Fibroblast of upper back skin (primary cell): ENCODE results near the gene SRPK2.
"Not testable (repeated sequence)": the region's sequence is repeated elsewhere in the genome, so short reads cannot be mapped to it uniquely, and the experiment has no call there.

Source experiments
- DNase-seq: peaks from one replicate; pipeline ENCODE4 v3.0.0-alpha.2; 2013

Gene SRPK2

GRCh38 chr7:105369944-105370343 is 18.8 kb downstream of the SRPK2 start:
- no peak for DNase-seq

GRCh38 chr7:105367458-105367857 is 21.3 kb downstream of the SRPK2 start:
- DNase-seq, result no peak

- no peak for DNase-seq
These were observed 22.9 kb downstream of the SRPK2 start for GRCh38 chr7:105365541-105366534.

DNA sequence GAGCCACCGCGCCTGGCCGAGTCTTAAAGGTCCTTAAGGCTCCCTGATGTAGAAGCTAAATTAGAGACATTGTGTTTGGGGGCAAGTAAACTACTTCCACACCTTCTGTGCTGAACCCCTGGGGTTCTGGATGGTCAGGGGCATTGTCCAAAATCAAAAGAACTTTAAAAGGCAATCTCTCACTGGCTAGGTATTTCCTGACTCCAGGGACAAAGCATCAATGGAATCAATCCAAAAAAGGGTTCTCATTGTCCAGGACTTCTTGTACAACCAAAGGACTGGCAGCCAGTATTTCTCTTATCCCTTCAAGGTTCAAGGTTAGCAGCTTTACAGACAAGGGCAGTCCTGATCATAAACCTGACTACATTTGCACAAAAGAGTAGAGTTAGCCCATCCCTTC is 24.0 kb downstream of the SRPK2 start:
- no peak for DNase-seq

- DNase-seq, result not testable (repeated sequence)
These were observed 25.1 kb downstream of the SRPK2 start for GRCh38 chr7:105363657-105364056.

DNA sequence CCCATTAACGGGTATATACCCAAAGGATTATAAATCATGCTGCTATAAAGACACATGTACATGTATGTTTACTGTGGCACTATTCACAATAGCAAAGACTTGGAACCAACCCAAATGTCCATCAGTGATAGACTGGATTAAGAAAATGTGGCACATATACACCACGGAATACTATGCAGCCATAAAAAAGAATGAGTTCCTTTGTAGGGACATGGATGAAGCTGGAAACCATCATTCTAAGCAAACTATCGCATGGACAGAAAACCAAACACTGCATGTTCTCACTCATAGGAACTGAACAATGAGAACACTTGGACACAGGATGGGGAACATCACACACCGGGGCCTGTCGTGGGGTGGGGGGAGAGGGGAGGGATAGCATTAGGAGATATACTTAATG is 26.0 kb downstream of the SRPK2 start:
- not testable (repeated sequence) for DNase-seq

DNA sequence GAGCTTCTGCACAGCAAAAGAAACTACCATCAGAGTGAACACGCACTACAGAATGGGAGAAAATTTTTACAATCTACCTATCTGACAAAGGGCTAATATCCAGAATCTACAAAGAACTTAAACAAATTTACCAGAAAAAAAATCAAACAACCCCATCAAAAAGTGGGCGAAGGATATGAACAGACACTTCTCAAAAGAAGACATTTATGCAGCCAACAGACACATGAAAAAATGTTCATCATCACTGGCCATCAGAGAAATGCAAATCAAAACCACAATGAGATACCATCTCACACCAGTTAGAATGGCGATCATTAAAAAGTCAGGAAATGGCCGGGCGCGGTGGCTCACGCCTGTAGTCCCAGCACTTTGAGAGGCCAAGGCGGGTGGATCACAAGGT is 26.7 kb downstream of the SRPK2 start:
- DNase-seq, result not testable (repeated sequence)

- DNase-seq, result not testable (repeated sequence)
These were observed 28.6 kb downstream of the SRPK2 start for GRCh38 chr7:105360149-105360548.

DNA sequence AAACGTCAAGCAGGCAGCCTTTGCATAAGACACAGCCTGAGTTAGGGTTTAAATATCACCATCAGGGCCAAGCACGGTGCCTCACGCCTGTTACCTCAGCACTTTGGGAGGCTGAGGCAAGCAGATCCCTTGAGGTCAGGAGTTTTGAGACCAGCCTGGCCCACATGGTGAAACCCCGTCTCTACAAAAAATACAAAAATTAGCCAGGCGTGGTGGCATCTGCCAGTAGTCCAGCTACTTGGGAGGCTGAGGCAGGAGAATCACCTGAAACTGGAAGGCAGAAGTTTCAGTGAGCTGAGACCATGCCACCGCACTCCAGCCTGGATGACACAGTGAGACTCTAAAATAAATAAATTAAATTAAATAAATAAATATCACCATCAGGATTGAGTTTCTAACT is 33.0 kb downstream of the SRPK2 start:
- no peak for DNase-seq

GRCh38 chr7:105354383-105354782 is 34.3 kb downstream of the SRPK2 start:
- no peak for DNase-seq

DNA sequence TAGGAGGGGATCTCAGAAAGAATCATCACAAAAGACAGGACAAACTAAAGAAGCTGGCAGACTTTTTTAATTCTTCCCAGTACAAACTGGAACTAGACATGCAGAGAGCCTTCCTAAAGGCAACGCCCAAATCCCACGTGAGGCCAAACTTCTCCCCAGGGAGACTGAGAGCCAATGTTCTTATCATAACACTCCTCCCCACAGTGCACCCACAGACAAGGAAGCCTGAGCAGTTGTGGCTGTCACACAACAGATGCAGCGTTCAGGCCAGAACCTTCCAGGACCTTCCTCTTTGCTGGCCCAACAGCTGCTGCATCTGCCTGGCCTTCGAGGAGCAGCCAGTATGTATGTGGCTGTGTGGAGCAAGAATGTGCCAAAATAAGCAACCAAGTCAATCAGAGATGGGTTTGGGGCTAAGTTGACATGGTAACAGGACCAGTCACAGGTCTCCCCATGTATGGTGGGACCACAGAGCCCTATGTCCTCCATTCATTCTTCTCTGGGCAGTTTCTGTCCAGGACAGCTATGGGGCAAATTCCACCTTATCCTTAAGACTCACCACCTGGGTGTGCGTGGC is 34.9 kb downstream of the SRPK2 start:
- peak; percentile 20 for DNase-seq

DNA sequence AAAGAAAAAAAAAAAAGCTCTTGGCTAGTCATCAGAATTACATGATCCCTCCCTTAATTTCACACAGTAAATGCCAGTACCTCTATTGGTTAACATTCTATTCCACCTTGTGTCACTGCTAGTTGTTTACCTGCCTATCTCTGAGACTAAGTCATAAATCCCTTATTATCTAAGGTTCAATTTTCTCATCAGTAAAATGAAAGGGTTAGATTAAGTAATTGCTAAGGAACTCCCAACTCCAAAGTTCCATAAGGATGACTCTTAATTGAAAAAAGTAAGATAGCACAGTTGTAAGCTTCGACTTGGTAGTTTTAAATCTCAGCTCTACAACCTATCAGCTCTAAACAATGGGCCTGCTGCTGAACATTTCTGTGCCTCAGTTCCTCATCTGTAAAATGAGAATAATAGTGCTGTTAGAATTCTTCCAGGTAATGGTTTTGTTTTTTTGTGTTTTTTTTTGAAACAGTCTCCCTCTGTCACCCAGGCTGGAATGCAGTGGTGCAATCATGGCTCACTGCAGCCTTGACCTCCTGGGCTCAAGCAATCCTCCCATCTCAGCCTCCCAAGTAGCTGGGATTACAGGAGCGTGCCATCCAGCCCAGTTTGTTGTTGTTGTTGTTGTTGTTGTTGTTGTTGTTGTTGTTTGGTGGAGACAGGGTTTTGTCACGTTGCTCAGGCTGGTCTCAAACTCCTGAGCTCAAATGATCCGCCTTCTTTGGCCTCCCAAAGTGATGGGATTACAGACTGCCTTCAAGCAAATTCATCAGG is 35.6 kb downstream of the SRPK2 start:
- DNase-seq, result no peak

DNA sequence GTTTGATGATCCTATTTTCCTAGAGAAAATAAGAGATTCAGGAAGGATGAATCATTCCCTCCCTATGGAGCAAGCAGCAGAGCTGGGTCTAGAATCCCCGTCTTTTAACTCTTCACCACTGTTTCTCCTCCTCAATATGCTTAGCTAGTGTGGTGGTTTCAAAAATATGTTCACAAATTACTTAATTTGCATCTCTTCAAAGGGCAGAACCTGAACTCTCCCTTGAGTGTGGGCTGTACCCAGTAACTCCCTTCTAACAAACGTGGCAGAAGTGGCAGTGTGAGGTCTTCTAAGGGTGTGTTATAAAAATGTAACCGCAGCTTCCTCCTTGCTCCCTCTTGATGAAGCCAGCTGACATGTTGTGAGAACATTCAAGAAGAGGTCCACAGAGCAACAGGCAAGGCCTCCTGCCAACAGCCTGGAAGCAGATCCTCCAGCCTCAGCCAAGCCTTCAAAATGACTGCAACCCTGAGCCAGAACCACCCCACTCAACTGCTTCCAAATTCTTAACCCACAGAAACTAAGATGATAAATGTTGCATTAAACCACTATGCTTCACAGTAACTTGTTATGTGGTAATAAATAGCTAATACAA is 36.6 kb downstream of the SRPK2 start:
- DNase-seq, result peak; percentile 96

DNA sequence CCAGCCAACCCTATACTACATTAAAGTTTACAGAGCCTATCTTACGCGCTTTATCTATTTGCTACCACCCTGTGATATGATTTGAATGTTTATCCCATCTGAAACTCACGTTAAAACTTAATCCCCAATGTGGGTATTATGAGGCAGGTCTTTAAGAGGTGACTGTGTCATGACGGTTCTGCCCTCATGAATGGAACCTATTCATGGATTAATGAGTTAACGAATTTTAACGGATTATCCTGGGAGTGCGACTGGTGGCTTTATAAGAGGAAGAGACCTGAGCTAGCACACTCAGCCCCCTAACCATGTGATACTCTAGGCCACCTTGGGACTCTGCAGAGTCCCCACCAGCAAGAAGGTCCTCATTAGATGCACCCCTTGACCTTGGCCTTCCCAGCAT is 37.8 kb downstream of the SRPK2 start:
- DNase-seq, result no peak

GRCh38 chr7:105348177-105348576 is 40.5 kb downstream of the SRPK2 start:
- DNase-seq, result not testable (repeated sequence)

DNA sequence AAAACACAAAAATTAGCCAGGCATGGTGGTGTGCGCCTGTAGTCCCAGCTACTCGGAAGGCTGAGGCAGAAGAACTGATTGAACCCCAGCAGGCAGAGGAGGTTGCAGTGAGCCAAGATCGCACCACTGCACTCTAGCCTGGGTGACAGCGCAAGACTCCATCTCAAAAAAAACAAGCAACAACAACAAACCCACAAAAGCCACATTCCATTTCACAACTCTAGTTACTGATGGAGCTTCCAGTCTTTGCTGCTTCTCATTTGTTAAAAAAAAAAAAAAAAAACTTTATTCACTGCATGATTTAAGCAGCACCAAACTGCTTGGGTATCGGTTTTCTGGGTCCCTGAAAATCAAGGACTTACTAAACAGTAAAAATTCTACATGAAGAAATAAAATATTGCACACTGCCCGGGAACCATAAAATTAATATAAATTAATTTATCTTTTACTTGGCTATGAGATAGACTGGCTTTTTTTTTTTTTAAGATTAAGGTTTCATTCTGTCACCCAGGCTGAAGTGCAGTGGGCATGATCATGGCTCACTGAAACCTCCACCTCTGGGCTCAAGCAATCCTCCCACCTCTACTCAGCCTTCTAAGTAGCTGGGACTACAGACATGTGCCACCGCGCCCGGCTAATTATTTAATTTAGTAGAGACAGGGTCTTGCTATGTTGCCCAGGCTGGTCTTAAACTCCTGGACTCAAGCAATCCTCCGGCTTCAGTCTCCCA is 42.0 kb downstream of the SRPK2 start:
- DNase-seq, result no peak

GRCh38 chr7:105346138-105346537 is 42.6 kb downstream of the SRPK2 start:
- DNase-seq, result no peak

DNA sequence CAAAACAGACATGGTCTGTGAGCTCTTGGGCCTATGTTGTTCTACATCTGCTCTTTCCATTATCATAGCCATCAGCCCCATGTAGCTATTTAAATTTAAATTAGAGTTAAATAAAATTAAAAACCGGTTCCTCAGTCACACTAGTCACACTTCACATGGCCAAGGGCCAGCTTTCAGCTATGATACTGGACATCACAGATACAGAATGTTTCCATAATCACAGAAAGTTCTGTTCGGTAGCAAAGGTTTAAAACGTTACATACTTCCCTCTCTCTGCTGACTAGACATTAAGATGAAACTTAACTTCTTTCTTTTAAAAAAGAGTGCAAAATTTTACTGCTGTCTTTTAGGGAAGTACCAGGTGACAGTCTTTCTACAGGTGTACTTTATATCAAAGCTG is 43.0 kb downstream of the SRPK2 start:
- no peak for DNase-seq

DNA sequence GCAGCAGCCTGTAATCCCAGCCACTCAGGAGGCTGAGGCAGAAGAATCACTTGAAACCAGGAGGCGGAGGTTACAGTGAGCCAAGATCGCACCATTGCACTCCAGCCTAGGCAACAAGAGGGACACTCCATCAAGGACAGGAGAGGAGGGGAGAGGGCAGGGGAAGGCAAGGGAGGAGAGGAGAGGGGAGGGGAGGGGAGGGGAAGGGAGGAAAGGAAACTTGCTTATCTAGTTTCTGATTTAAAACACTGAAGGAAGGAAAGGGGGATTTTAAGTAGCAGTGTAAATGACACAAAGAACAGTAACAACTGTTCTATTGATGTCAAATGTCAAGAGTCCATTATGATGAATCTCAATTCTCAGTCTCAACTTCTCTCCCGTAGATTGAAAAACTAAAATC is 43.7 kb downstream of the SRPK2 start:
- DNase-seq, result no peak

GRCh38 chr7:105339404-105340323 is 49.1 kb downstream of the SRPK2 start:
- DNase-seq, result no peak

DNA sequence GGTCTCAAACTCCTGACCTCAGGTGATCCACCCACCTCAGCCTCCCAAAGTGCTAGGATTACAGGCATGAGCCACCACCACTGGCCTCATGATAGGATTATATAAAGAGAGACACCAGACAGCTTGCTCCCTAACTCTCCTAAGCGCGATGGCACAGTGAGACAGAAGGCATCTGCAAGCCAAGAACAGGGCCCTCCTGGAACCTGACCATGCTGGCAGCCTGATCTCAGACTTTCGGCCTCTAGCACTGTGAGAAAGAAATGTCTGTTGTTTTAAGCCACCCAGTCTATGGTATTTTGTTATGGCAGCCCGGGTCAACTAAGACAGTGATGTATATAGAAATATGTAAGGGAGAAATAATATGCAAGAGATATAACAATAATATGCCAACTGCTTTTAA is 51.2 kb downstream of the SRPK2 start:
- DNase-seq, result no peak
